ENCODE data around the gene RASGRF1. TPM values are rescaled to one million over a fixed set of nuclear protein-coding genes. Genes with fewer than 3 reads are reported as not detected.

RASGRF1 gene
- total RNA-seq, 1 donor from 2014 or later, result not detected

- Mint-ChIP-seq H3K4me3 (ENCODE audit: unreplicated experiment) (no peak overlapping the region), H3K4me1 (ENCODE audit: unreplicated experiment) (peaks cover 29% of the 10 kb centered on the region), H3K27me3 (ENCODE audit: unreplicated experiment) (peaks cover 11% of the 10 kb centered on the region), H3K9me3 (ENCODE audit: unreplicated experiment) (no peaks in the 10 kb centered on the region), H3K27ac (ENCODE audit: unreplicated experiment) (no peak overlapping the region), H3K36me3 (ENCODE audit: low read depth, unreplicated experiment) (peaks cover 3% of the 10 kb centered on the region)
- no peak for DNase-seq (ENCODE audit: low spot score)
- no peak for TF ChIP-seq CTCF (IDR thresholded peaks at IDR 0.05; ENCODE audit: unreplicated experiment)
These were observed 155.9 kb downstream of the RASGRF1 start for GRCh38 chr15:78934655-78935023.

GRCh38 chr15:78933823-78934654 is 156.5 kb downstream of the RASGRF1 start:
- Mint-ChIP-seq H3K4me1 (ENCODE audit: unreplicated experiment) (peaks cover 26% of the 10 kb centered on the region), H3K4me3 (ENCODE audit: unreplicated experiment) (no peak overlapping the region), H3K27me3 (ENCODE audit: unreplicated experiment) (peaks cover 13% of the 10 kb centered on the region), H3K27ac (ENCODE audit: unreplicated experiment) (no peak overlapping the region), H3K9me3 (ENCODE audit: unreplicated experiment) (no peaks in the 10 kb centered on the region), H3K36me3 (ENCODE audit: low read depth, unreplicated experiment) (peaks cover 3% of the 10 kb centered on the region)
- no peak for TF ChIP-seq CTCF (IDR thresholded peaks at IDR 0.05; ENCODE audit: unreplicated experiment)
- DNase-seq (ENCODE audit: low spot score), result no peak

- no peak for DNase-seq (ENCODE audit: low spot score)
- peaks cover 3% of the 10 kb centered on the region for H3K36me3 Mint-ChIP-seq (ENCODE audit: low read depth, unreplicated experiment)
- no peak overlapping the region for H3K4me3 Mint-ChIP-seq (ENCODE audit: unreplicated experiment)
- peaks cover 25% of the 10 kb centered on the region for H3K4me1 Mint-ChIP-seq (ENCODE audit: unreplicated experiment)
- H3K9me3 Mint-ChIP-seq (ENCODE audit: unreplicated experiment), result no peaks in the 10 kb centered on the region
- no peak overlapping the region for H3K27ac Mint-ChIP-seq (ENCODE audit: unreplicated experiment)
- TF ChIP-seq CTCF (IDR thresholded peaks at IDR 0.05; ENCODE audit: unreplicated experiment), result no peak
- peaks cover 13% of the 10 kb centered on the region for H3K27me3 Mint-ChIP-seq (ENCODE audit: unreplicated experiment)
These were observed 157.3 kb downstream of the RASGRF1 start for GRCh38 chr15:78933187-78933822.

- Mint-ChIP-seq H3K36me3 (ENCODE audit: low read depth, unreplicated experiment) (peaks cover 3% of the 10 kb centered on the region), H3K27me3 (ENCODE audit: unreplicated experiment) (peaks cover 19% of the 10 kb centered on the region), H3K9me3 (ENCODE audit: unreplicated experiment) (no peaks in the 10 kb centered on the region), H3K4me3 (ENCODE audit: unreplicated experiment) (no peak overlapping the region), H3K27ac (ENCODE audit: unreplicated experiment) (no peak overlapping the region), H3K4me1 (ENCODE audit: unreplicated experiment) (peaks cover 21% of the 10 kb centered on the region)
- TF ChIP-seq CTCF (IDR thresholded peaks at IDR 0.05; ENCODE audit: unreplicated experiment), result no peak
- no peak for DNase-seq (ENCODE audit: low spot score)
These were observed 158.2 kb downstream of the RASGRF1 start for GRCh38 chr15:78932258-78932808.
